Activated T-helper 1 cell treated with anti-CD3 and anti-CD28 coated beads, Interleukin-12 subunit alpha, Interleukin-12 subunit beta, Interleukin-2, Interleukin-4 antibody, amounts not matched to agents 30 ng/mL and 10 ng/mL and 1 ng/mL, durations not matched to agents 14 hours and 24 hours and 36 hours (primary cell): ENCODE data around the gene WHAMM. TPM values are rescaled to one million over a fixed set of nuclear protein-coding genes. Genes with fewer than 3 reads are reported as not detected.
A peak's percentile ranks its signal among the peaks of the same experiment; 100 is the strongest.
"Not testable (repeated sequence)": the region's sequence is repeated elsewhere in the genome, so short reads cannot be mapped to it uniquely, and the experiment has no call there.

Experiments used
- DNase-seq: peaks from one replicate; pipeline ENCODE4 v3.0.0; 2021; ENCODE audit warnings: low spot score
- H3K27ac Mint-ChIP-seq: one replicate; pipeline ENCODE4 v1.8.0; 2021; ENCODE audit warnings: mild to moderate bottlenecking, mixed read lengths
- H3K27me3 Mint-ChIP-seq: one replicate; pipeline ENCODE4 v1.8.0; 2022; ENCODE audit warnings: mild to moderate bottlenecking, moderate library complexity, mixed read lengths; ENCODE audit not compliant: insufficient read depth
- H3K36me3 Mint-ChIP-seq: one replicate; pipeline ENCODE4 v1.8.0; 2021; ENCODE audit warnings: low read depth, mixed read lengths
- H3K4me1 Mint-ChIP-seq: one replicate; pipeline ENCODE4 v1.8.0; 2021; ENCODE audit warnings: low read depth, mixed read lengths
- H3K4me3 Mint-ChIP-seq: one replicate; pipeline ENCODE4 v1.8.0; 2021; ENCODE audit warnings: mild to moderate bottlenecking, moderate library complexity, mixed read lengths
- H3K9me3 Mint-ChIP-seq: one replicate; pipeline ENCODE4 v1.8.0; 2021; ENCODE audit warnings: mixed read lengths
- intact Hi-C: fragments of 100-400 bp; cut with micrococcal nuclease; formaldehyde crosslinking; loops from one replicate; pipeline ENCODE4 v1.15.1; 2024
- total RNA-seq: library from RNA; stranded (reverse); gene quantifications from 2 replicates; pipeline ENCODE4 v1.2.3, GENCODE V29; 2022

The WHAMM gene
- total RNA-seq, 1 donor from 2014 or later, result 7.5 TPM

DNA sequence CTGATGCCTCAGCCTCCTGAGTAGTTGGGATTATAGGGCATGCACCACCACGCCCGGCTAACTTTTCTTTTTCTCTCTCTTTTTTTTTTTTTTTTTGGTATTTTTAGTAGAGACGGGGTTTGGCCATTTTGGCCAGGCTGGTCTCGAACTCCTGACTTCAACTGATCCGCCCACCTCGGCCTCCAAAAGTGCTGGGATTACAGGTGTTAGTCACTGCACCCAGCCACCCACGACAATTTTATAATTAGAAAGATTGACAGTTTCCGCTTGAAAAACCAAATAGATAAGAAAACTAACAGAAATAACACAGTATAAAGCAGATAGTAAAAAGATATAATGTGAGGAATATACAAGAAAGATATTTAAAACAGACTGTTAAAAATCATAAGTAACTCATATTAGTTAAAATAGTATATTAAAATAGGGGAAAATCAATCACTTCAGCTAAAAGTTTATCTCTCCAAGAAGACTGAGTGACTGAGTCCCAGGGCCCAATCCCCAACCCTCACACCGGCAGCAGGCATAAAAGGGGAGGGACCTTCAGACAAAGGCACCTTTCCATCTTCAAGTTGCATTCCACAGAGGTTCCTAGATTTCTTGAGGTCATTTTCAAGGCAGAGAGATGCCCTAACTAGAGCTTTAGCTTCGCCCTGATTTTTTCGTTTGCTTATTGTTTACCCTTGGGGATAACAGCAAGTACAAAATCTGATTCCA lies 1.4 kb upstream of the WHAMM start:
- H3K4me1 Mint-ChIP-seq, result peaks cover 33% of the 10 kb centered on the region
- no peaks in the 10 kb centered on the region for H3K9me3 Mint-ChIP-seq
- H3K27ac Mint-ChIP-seq, result no peak overlapping the region
- no peak for DNase-seq
- H3K4me3 Mint-ChIP-seq, result no peak overlapping the region
- H3K36me3 Mint-ChIP-seq, result peaks cover 13% of the 10 kb centered on the region
- H3K27me3 Mint-ChIP-seq, result peaks cover 27% of the 10 kb centered on the region
- intact Hi-C loops, result loop anchor here (2.0 kb wide), 1 partner anchor 761 kb away; the partner anchor contains the start of gene MEX3B

DNA sequence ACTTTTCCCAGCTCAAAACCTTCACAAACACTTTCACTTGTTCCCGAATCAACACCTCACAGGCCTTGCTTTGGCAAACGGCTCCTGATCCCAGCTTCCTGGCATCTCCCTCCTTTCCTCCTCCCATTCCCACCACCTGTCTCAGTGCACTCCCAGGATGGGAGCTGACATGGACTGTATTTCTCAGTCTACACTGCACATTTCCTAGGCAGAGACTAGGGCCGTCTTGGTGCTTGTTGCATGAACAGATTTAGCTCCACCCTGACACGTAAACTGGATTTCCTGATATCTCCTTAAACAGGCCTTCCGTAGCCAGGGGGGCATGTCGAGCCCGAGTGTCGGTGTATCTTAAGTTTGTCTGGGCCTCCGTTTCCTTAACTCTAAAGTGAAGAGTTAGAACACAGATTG lies 790 bp upstream of the WHAMM start:
- Mint-ChIP-seq H3K4me1 (peaks cover 34% of the 10 kb centered on the region), H3K36me3 (peaks cover 13% of the 10 kb centered on the region), H3K27me3 (peaks cover 26% of the 10 kb centered on the region), H3K27ac (no peak overlapping the region), H3K9me3 (no peaks in the 10 kb centered on the region), H3K4me3 (no peak overlapping the region)
- DNase-seq, result no peak
- intact Hi-C loops, result loop anchor here (2.0 kb wide), 1 partner anchor 762 kb away; the partner anchor contains the start of gene MEX3B

DNA sequence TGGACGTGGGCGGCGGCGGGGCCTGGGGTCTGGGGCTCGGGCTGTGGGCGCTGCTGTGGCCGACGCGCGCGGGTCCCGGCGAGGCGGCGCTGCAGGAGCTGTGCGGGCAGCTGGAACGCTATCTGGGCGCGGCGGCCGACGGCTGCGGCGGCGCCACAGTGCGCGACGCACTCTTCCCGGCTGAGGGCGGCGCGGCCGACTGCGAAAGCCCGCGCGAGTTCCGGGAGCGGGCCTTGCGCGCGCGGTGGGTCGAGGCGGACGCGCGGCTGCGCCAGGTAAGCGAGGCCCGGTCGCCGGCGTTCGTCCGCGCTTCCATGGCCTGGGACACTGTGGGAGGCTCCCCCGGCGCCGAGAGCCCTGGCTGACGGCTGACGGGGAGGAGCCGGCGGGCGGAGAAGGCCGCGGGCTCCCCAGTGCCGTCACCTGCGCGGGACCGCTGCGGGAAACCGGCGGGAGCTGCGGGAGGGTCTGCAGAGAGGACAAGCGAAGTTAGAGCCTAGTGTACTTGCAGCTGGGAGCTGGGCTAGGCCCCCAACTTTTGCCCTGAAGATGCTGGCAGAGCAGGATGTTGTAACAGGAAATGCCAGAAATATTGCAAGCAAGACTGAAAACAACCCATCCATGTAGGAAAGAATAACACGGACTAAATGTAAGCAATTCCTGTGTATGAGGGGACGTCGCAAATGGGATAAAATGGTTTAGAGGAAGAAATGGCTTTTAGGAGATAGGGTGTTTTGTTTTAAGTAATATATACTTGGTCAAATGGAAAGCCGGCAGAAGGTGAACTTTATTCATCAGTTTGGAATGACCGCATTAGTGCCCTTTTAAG lies 847 bp downstream of the WHAMM start:
- peak; percentile 26 for DNase-seq
- Mint-ChIP-seq H3K36me3 (peaks cover 21% of the 10 kb centered on the region), H3K27ac (peak overlapping the region; percentile 94), H3K4me1 (peaks cover 34% of the 10 kb centered on the region), H3K4me3 (peak overlapping the region; percentile 92), H3K9me3 (no peaks in the 10 kb centered on the region), H3K27me3 (peaks cover 17% of the 10 kb centered on the region)
- intact Hi-C loops, result loop anchor here (1.0 to 5.0 kb wide), 7 partner anchors 156 to 1518 kb away; partner anchors contain the start of genes BTBD1 and RAMAC

DNA sequence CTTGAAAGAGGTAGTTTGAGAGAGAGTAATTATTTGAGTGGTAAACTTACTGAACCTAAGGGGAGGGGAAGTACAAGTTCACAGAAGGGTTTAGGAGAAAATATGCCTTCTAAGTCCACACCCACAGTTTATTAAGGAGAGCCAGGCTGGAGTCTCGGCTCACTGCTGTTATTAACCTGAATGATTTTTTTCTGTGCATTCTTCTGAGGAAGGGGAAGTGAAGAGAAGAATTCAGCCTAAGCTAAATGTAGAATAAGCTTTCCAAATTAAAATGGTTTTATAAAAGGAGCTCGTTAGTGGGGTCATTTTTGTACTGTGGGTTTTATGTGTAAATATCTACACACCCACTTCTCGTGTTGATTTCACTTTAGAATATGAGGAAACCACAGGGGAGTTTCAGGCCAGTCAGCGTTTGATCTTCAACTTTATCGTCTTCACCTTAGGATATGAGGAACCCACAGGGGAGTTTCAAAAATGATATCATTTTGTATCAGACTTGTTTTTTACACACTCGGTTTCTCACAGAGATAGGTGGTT lies 1.5 kb downstream of the WHAMM start:
- peak overlapping the region; percentile 92 for H3K4me3 Mint-ChIP-seq
- intact Hi-C loops, result loop anchor here (1.0 to 5.0 kb wide), 13 partner anchors 21 to 1519 kb away; partner anchors contain the start of genes BTBD1, C15orf40, RAMAC and RPS17
- H3K36me3 Mint-ChIP-seq, result peaks cover 27% of the 10 kb centered on the region
- H3K27ac Mint-ChIP-seq, result peak overlapping the region; percentile 94
- peak; percentile 55 for DNase-seq
- H3K4me1 Mint-ChIP-seq, result peaks cover 34% of the 10 kb centered on the region
- H3K27me3 Mint-ChIP-seq, result peaks cover 11% of the 10 kb centered on the region
- no peaks in the 10 kb centered on the region for H3K9me3 Mint-ChIP-seq

GRCh38 chr15:82812994-82813393 lies 3.6 kb downstream of the WHAMM start:
- Mint-ChIP-seq H3K4me1 (peaks cover 34% of the 10 kb centered on the region), H3K27me3 (no peaks in the 10 kb centered on the region), H3K9me3 (no peaks in the 10 kb centered on the region), H3K4me3 (no peak overlapping the region), H3K36me3 (peaks cover 37% of the 10 kb centered on the region), H3K27ac (no peak overlapping the region)
- intact Hi-C loops, result loop anchor here (5.0 kb wide), 3 partner anchors 254 to 1521 kb away; partner anchors contain the start of gene BTBD1
- no peak for DNase-seq

DNA sequence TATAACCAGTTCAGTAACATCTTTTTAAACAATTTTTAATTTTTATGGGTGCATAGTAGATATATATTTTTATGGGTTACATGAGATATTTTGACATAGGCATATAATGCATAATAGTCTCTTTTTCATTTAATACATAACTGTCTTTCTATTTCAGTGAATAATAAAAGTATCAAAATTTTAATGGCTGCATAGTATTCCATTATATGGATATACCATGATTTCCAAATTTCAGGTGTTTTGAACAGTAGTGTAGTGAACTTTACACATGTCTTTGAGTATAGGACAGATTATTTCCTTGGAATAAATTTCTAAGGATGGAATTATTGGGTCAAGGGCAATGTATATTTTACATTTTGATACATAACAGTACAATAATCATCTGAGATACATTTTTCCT lies 10.7 kb downstream of the WHAMM start:
- Mint-ChIP-seq H3K27me3 (no peaks in the 10 kb centered on the region), H3K36me3 (peaks cover 46% of the 10 kb centered on the region), H3K27ac (no peak overlapping the region), H3K4me3 (no peak overlapping the region), H3K9me3 (no peaks in the 10 kb centered on the region), H3K4me1 (no peaks in the 10 kb centered on the region)
- intact Hi-C loops, result no loop called here
- DNase-seq, result no peak

DNA sequence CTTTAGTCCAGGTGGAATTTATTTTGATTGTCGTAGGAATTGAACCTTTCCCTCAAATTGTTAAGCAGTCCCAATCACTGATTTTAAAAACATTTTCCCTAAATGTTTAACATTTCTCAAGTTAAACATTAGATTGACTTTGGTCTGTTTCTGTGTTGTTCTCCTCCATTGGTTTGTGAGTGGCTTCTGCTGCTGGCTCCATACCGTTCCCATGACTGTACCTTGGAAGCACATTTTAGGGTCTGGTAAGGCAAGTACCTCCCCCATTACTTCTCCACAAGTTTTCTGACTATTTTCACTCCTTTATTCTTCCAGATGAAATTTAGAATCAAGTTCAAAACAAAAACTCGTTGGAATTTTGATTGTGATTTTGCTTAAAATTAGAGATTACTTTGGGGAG lies 12.0 kb downstream of the WHAMM start:
- H3K27me3 Mint-ChIP-seq, H3K9me3 Mint-ChIP-seq, H3K4me1 Mint-ChIP-seq, DNase-seq, intact Hi-C loops, H3K4me3 Mint-ChIP-seq, H3K27ac Mint-ChIP-seq: not testable (repeated sequence)
- H3K36me3 Mint-ChIP-seq, result peaks cover 43% of the 10 kb centered on the region

DNA sequence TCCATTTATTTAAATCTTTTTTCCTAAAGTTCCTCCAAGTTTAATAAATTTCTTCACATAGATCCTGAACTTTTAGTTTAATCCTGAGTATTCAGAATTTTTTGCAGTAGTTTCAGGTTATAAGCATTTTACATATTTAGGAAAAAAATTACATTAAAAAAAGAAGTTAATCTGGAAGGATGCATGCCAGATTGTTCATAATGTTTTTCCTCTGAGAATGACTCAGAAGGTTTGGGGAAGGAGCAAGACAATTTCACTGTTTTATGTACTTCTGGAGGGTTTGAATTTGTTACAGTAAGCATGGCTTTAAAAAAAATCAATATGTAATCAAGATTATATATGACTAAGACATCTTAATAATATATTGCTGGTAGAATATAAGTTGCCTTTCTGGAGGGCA lies 12.4 kb downstream of the WHAMM start:
- H3K4me1 Mint-ChIP-seq, H3K4me3 Mint-ChIP-seq, H3K27ac Mint-ChIP-seq, H3K27me3 Mint-ChIP-seq, H3K9me3 Mint-ChIP-seq, DNase-seq: not testable (repeated sequence)
- peaks cover 42% of the 10 kb centered on the region for H3K36me3 Mint-ChIP-seq
- intact Hi-C loops, result loop anchor here (2.0 kb wide), 1 partner anchor 35 kb away; no protein-coding TSS in a partner anchor

GRCh38 chr15:82823049-82823448 lies 13.6 kb downstream of the WHAMM start:
- Mint-ChIP-seq H3K27ac (no peak overlapping the region), H3K4me3 (no peak overlapping the region), H3K4me1 (peaks cover 3% of the 10 kb centered on the region), H3K27me3 (no peaks in the 10 kb centered on the region), H3K36me3 (peaks cover 41% of the 10 kb centered on the region), H3K9me3 (no peaks in the 10 kb centered on the region)
- intact Hi-C loops, result loop anchor here (2.0 kb wide), 1 partner anchor 36 kb away; no protein-coding TSS in a partner anchor
- DNase-seq, result no peak

GRCh38 chr15:82828075-82828474 lies 18.6 kb downstream of the WHAMM start:
- no peaks in the 10 kb centered on the region for H3K9me3 Mint-ChIP-seq
- H3K27ac Mint-ChIP-seq, result no peak overlapping the region
- DNase-seq, result no peak
- H3K4me3 Mint-ChIP-seq, result no peak overlapping the region
- H3K36me3 Mint-ChIP-seq, result peaks cover 55% of the 10 kb centered on the region
- intact Hi-C loops, result no loop called here
- peaks cover 51% of the 10 kb centered on the region for H3K4me1 Mint-ChIP-seq
- peaks cover 2% of the 10 kb centered on the region for H3K27me3 Mint-ChIP-seq

DNA sequence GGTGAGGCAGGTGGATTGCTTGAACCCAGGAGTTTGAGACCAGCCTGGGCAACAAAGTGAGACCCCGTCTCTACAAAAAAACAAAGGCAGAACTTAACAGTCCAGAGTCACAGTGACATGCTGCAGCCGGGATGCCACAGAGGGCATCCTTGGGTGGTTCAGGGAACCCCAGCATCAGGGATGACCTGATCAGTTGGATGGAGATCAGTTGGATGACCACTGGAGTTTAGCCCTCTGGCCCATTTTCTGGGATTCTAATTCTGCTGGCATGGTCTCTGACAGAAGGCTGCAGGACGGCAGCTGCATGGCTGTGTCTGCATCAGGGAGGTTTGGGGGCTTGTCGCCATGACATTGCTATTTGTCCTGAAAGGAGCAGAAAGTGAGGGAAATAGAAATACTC lies 19.8 kb downstream of the WHAMM start:
- H3K4me1 Mint-ChIP-seq, result peaks cover 55% of the 10 kb centered on the region
- H3K4me3 Mint-ChIP-seq, result no peak overlapping the region
- no peak for DNase-seq
- intact Hi-C loops, result no loop called here
- H3K9me3 Mint-ChIP-seq, result no peaks in the 10 kb centered on the region
- no peak overlapping the region for H3K27ac Mint-ChIP-seq
- H3K27me3 Mint-ChIP-seq, result peaks cover 2% of the 10 kb centered on the region
- H3K36me3 Mint-ChIP-seq, result peaks cover 63% of the 10 kb centered on the region

DNA sequence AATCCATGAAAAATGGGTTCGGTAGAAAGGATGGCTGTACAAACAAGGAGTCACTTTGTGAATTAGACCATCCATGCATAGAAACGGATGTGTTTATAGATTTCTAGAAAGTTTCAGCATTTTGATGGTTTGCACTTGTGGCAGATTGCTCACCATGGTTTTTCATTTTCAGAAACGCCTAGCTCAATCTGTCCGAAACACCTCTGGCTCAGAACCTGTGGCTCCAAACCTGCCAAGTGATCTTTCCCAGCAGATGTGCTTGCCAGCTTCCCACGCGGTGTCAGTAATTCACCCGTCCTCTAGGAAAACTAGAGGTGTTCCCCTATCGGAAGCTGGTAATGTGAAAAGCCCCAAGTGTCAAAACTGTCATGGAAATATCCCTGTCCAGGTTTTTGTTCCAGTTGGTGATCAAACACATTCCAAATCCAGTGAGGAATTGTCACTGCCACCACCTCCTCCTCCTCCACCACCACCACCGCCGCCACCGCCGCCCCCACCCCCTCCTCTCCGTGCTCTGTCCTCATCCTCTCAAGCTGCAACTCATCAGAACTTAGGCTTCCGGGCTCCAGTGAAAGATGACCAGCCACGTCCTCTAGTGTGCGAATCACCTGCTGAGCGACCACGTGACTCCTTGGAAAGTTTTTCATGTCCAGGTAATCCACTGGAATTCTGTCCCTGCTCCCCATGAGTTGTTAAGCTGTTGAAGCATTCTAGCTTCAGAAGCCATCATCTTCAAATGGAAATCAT lies 21.2 kb downstream of the WHAMM start:
- Mint-ChIP-seq H3K4me1 (peaks cover 55% of the 10 kb centered on the region), H3K4me3 (no peak overlapping the region), H3K27me3 (peaks cover 2% of the 10 kb centered on the region), H3K27ac (no peak overlapping the region), H3K36me3 (peaks cover 71% of the 10 kb centered on the region), H3K9me3 (no peaks in the 10 kb centered on the region)
- no peak for DNase-seq
- intact Hi-C loops, result loop anchor here (5.0 kb wide), 3 partner anchors 137 to 372 kb away; partner anchors contain the start of gene BTBD1
